ENCODE measurements around the gene CCNL1.
"Not testable (repeated sequence)": the region's sequence is repeated elsewhere in the genome, so short reads cannot be mapped to it uniquely, and the experiment has no call there.

The CCNL1 gene

DNA sequence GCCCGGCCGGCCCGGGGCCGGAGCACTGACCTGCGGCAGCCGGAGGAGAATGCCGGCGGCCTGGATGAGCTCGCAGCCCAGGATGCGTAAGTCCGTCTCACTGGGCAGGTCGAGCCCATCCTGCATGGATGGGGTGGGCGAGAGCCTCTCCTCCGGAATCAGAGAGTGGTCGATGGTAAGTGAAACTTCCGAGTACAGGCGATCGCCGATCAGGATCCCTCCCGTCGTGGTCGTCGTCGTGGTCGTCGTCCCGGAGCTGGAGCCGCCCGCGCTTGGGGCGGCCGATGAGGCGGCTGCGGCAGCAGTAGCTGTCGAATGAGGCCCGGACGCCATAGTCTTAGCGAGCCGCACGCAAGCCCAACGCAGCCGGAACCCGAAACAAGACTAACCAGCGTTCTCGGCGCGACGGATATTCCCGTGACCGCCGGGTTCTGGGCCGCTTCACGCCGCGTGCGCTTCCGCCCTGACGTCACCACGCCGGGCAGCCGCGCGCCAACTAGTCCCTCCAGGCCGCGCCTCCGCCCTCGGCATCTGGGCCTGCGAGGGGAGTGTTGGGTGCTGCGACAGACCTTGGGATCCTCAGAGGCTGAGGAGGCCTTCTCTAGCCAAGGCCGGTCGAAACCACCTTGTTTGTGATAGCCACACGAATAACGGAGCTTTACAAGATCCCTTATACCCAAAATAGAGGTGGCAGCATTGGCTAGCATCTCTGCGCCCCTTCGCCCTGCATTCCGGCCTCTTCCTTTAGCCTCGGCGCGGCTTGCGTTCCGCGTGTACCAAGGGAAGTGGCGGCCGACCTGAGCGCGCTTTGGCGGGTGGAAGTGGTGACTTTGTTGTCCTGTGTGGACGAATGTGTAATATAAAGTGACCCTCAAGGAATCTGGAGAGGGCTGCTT, at the start of gene CCNL1:
CCNL1 (minus strand) TSS at position 386 of the 896 bp plus-strand sequence; CDS start at position 333, 53 bp downstream.
- peak; percentile 97 for DNase-seq

DNA sequence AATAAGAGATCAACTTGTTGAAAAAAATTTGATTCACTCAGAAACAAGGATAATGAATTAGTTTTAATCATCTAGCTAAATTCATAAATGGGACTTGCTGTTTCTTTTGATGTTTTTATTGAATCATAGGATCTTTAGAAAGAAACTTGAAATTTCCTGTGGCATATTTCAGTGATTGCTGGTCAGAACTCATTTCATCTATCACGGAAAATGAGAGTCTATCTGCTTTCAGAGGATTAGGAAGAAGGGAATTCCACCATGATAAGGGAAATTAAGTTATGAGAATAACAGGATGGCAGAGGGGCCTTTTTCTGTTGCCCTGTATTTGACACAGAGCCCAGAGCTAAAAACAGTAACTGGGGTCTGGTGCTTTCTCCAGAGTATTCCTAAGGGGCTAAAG, 44.9 kb upstream of the CCNL1 start:
- no peak for DNase-seq

DNA sequence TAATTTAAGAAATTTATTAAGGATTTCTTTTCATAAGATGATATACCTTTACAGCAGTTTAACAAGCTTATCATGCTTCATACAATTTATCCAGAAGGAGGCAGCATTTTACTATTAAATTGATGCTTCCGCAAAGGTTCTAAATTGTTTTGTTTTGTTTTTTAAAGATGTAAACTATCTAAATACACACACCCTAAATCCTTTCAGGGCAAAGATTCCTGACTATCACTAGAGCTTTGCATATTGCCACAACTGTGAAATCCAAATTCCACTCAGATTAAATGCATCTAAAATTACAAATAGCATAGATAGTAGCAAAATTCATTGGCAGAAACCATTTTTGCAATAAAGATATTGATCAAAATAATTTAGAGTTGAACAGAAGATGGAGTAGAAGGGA, 44.5 kb upstream of the CCNL1 start:
- DNase-seq = no peak

DNA sequence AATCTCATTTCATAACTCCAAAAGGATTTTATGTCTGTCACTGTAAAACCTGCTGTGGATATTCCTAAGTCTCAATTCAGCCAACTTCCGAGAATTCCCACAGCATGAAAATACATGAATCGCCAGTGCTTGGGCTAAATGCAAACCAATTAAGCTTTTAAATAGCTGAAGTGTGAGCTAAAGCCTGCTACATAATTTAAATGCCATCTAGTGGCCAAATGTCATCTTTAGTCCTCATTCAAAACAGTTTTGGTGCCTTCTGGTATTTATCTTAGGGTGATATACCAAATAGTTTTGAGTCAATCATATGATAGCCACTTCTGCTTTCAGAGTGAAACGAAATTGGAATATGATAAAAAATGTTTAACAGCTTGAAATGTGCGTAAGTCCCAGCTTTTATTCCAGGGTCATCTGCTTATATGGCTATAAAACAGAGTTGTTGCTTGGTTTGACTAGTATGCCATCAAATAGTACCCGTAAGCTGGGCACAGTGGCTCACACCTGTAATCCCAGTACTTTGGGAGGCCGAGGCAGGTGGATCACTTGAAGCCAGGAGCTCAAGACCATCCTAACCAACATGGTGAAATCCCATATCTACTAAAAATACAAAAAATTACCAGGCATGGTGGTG, 41.8 kb upstream of the CCNL1 start:
- DNase-seq = no peak

DNA sequence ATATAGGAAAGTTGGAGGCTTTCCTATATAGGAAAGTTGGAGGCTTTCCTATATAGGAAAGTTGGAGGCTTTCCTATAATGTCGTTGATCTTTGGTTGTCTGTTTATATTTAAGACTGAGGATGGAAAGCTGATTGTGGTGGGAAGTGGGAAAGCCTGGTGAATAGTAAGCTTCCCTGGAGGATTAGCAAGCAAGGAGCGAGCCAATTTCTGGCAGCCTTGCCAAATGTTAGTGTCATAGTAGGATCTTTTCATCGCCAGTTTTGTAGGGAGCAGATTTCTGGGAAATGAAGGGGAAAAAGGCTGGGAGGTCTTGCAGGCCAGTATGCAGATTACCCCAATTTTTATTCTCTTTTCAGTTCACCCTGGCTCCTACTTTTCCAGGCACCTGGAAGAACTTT, 39.9 kb upstream of the CCNL1 start:
- no peak for DNase-seq

DNA sequence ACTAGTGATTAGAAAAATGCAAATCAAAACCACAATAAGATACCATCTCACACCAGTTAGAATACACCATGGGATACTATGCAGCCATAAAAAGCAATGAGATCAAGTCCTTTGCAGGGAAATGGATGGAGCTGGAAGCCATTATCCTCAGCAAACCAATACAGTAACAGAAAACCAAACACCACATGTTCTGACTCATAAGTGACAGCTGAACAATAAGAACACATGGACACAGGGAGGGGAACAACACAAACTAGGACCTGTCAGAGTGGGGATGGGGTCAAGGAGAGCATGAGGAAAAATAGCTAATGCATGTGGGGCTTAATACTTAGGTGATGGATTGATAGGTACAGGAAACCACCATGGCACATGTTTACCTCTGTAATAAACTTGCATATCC, 36.0 kb upstream of the CCNL1 start:
- no peak for DNase-seq

DNA sequence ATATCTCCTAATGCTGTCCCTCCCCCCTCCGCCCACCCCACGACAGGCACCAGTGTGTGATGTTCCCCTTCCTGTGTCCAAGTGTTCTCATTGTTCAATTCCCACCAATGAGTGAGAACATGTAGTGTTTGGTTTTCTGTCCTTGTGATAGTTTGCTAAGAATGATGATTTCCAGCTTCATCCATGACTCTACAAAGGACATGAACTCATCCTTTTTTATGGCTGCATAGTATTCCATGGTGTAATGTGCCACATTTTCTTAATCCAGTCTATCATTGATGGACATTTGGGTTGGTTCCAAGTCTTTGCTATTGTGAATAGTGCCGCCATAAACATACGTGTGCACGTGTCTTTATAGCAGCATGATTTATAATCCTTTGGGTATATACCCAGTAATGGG, 31.2 kb upstream of the CCNL1 start:
- not testable (repeated sequence) for DNase-seq

DNA sequence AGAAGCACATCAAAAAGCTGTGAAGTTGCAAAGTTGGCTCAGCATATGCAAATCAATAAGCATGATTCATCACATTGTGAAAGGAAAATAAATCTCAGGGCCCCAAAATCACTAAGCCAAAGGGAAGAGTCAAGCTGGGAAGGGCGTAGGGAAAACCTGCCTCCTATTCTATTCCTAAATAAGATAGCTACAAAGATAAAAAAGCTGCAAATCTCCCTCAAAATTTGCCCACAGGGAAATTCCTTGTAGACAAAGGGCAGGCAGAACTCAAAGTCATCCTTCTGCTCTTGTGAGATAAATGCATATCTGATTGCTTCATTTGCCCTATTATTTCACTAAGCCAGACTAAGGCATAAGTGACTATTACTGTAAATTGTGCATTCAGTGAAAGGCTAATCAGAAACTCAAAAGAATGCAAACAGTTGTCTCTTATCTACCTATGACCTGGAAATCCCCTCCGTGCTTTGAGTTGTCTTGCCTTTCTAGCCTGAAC, 30.5 kb upstream of the CCNL1 start:
- DNase-seq = no peak

DNA sequence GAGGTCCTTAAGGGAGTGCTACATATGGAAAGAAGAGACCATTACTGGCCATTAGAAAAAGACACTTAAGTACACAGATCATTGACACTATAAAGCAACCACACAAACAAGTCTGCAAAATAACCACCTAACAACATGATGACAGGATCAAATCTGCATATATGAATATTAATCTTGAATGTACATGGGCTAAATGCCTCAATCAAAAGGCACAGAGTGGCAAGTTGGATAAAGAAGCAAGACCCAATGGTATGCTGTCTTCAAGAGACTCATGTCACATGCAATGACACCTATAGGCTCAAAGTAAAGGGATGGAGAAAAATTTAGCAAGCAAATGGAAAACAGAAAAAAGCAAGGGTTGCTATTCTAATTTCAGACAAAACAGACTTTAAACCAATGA, 28.4 kb upstream of the CCNL1 start:
- DNase-seq = no peak

DNA sequence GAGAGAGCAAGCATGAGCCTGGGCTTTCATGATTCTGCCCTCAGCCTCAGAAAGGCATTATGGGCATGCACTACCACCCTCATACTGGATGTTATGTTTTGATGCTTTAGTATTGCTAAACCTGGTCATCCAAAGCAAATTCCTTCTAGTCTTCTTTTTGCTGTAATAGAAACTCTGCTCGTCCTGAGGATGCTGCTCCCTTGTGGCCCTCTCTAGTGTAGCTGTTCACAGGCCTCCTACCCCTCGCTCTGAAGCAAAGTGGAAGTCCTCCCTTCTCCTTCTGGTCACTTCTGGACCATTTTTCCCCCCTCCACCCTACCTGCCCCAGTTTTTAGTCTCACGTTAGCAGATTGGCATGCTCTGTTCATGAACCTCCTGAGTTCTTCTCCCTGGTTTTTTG, 22.9 kb upstream of the CCNL1 start:
- DNase-seq = no peak

DNA sequence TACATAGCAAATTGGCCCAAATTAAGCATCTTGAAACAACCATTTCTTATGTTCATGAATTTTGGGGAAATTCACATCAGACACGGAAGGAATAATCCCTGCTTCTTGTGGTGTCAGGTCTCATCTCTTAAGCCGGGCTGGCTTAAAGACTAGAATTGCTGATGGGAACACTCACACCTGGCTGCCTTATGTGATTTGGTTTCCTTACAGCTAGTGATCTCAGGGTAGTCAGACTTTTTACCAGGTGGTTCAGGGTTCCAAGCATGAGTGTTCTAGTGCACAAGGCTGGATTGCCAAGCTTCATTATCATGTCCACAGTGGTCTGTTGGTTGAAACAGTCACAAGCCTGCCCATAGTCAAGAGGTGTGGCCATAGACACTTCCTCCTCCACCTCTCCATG, 20.3 kb upstream of the CCNL1 start:
- DNase-seq = no peak

DNA sequence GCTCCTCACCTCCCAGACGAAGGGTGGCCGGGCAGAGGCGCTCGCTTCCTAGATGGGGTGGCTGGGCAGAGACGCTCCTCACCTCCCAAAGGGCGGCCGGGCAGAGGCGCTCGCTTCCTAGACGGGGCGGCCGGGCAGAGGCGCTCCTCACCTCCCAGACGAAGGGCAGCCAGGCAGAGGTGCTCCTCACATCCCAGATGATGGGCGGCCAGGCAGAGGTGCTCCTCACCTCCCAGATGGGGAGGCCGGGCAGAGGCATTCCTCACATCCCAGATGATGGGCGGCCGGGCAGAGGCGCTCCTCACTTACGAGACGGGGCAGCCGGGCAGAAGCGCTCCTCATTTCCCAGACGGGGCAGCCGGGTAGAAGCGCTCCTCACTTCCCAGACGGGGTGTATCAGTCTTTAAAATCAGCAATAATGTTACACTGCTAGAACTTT, 19.4 kb upstream of the CCNL1 start:
- DNase-seq = no peak

DNA sequence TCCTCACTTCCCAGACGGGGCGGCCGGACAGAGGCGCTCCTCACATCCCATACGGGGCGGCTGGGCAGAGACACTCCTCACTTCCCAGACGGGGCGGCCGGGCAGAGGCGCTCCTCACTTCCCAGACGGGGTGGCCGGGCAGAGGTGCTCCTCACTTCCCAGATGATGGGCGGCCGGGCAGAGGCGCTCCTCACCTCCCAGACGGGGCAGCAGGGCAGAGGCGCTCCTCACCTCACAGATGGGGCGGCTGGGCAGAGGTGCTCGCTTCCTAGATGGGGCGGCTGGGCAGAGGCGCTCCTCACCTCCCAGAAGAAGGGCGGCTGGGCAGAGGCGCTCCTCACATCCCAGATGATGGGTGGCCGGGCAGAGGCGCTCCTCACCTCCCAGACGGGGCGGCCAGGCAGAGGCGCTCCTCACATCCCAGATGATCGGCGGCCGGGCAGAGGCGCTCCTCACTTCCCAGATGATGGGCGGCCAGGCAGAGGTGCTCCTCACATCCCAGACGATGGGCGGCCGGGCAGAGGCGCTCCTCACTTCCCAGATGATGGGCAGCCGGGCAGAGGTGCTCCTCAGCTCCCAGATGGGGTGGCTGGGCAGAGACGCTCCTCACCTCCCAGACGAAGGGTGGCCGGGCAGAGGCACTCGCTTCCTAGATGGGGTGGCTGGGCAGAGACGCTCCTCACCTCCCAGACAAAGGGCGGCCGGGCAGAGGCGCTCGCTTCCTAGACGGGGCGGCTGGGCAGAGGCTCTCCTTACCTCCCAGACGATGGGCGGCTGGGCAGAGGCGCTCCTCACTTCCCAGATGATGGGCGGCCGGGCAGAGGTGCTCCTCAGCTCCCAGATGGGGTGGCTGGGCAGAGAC, 18.8 kb upstream of the CCNL1 start:
- not testable (repeated sequence) for DNase-seq

DNA sequence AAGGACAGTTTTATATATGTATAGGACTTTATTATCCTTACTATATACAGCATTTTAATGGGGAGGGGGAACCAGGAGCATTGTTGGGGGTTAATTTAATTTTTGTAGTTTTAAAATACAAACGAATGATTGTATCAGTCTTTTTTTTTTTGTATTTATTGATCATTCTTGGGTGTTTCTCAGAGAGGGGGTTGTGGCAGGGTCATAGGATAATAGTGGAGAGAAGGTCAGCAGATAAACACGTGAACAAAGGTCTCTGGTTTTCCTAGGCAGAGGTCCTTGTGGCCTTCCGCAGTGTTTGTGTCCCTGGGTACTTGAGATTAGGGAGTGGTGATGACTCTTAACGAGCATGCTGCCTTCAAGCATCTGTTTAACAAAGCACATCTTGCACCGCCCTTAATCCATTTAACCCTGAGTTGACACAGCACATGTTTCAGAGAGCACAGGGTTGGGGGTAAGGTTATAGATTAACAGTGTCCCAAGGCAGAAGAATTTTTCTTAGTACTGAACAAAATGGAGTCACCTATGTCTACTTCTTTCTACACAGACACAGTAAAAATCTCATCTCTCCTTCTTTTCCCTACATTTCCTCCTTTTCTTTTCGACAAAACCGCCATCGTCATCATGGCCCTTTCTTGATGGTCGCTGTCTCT, 18.0 kb upstream of the CCNL1 start:
- DNase-seq = not testable (repeated sequence)

DNA sequence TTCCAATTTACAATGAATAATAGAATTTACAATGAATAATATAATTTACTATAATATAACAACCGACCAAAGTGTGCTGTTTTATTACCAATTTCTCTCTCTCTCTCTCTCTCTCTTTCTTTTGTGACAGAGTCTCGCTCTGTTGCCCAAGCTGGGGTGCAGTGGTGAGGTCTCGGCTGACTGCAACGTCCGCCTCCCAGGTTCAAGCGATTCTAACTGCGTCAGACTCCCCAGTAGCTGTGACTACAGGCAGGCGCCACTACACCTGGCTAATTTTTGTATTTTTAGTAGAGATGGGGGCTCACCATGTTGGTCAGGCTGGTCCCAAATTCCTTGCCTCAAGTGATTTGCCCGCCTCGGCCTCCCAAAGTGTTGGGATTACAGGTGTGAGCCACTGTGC, 17.0 kb upstream of the CCNL1 start:
- no peak for DNase-seq

DNA sequence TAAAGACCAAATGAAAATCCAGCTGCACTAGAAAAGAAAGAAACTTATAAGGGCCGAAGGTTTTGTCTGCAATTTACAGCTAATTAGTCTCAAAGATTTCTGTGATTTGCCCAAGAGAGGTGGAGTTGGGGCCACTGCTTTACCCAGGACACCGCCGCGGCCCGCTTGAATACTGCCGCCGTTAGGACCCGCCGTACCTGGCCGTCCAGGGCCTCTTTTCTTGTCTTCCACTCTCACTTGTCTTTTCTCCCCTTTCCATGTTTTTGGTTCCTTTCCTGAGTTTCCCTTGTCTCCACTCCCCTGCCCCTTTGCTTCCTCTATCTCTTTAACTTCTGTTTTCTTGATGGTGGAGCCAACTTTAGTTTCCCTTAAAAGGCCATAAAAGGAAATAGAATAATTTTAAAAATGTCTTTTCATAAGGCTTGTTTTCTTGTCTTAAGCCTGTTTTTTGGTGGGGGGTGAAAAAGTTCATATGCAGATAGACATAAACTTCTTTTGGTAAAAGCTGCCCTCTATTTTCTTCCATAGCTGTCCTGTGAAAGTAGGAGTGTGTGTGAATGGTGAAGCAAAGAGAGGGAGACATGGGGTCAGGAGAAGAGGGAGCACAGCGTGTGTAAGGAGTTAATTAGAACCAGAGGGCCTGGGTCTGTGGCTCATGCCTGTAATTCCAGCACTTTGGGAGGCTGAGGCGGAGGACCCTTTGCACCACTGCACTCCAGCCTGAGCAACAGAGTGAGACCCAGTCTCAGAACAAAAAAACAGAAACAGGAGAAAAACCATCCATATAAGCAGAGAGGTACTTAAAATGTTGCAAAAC, 16.0 kb upstream of the CCNL1 start:
- peak; percentile 60 for DNase-seq

DNA sequence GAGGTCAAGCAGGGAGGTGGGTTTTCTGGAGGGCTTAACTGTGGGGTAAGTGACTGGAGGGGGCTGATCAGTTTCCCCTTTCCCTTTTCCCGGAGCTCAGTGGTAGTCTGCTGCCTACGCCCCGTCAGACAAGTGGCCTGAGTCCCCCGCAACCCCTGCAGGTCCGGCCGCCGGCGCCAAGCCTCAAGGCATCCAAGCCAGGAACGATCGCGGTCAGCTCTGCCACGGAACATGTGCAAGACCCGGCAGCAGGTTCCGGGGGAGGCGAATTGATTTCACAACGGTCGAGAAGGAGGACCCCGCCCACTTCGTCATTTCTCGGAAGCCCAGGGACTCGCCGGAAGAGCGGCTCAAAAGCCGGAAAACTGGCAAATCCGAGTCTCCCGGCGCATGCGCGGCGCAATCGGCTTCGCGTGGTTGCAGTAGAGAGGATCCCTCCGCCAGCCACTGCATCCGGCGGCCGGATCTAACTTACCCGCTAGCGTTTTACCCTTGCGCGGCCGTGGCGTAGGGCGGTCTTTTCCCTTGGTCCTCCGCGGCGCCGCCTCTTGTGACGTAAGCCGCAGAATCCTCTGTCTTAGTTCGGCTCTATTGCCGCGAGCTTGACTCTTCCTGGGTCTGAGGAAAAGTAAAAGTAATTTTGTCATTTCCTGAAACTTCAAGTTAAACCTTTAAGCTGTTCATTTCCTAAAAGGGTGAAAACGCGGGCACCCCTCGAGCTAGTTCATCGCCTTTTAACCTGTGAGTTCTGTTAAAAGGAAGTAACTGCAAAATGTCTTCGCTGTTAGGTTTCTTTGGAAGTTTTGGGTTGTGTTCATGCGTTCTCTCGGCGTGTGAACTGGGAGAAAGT, 14.9 kb upstream of the CCNL1 start:
- peak; percentile 100 for DNase-seq

DNA sequence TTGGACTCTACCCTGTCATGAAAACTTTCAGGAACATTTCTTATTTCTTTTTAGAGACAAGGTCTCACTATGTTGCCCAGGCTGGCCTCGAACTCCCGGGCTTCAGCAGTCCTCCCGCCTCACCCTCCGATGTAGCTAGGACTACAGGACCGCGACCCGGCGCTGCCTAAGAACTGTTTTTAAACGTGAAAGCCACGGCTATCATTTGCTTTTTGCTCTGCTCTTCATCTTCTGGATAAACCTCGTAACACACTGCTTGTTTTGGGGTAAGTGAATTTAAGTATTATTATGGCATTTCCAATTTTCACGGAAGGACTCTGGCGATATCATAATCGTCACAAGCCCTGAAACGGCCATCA, 14.3 kb upstream of the CCNL1 start:
- peak; percentile 57 for DNase-seq

DNA sequence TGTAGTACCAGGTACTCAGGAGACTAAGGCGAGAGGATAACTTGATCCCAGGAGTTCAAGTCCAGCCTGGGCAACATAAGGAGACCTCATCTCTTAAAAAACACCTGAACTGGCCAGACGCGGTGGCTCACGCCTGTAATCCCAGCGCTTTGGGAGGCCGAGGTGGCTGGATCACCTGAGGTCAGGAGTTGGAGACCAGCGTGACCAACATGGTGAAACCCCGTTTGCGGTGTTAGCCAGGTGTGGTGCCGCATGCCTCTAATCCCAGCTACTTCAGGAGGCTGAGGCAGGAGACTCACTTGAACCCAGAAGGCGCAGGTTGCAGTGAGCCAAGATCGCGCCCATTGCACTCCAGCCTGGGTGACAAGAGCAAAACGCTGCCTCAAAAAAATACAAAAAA, 13.4 kb upstream of the CCNL1 start:
- DNase-seq = not testable (repeated sequence)

DNA sequence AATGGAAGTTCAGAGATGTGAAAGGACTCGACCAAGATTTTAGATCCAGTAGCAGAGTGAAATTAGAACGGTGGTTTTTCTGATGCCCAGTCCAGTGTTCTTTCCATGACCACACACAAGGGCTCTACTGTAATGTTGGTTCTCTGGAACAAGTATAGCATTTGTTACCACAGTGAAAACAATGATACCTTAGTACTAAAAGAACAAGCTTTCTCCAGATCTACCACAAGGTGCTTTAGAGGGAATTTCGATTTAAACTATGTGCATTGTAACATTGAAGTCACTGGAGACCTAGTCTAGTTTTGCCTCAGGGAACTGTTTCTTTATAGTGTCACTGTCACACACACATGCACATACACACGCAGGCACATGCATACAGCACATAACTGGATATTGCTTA, 12.8 kb upstream of the CCNL1 start:
- no peak for DNase-seq

DNA sequence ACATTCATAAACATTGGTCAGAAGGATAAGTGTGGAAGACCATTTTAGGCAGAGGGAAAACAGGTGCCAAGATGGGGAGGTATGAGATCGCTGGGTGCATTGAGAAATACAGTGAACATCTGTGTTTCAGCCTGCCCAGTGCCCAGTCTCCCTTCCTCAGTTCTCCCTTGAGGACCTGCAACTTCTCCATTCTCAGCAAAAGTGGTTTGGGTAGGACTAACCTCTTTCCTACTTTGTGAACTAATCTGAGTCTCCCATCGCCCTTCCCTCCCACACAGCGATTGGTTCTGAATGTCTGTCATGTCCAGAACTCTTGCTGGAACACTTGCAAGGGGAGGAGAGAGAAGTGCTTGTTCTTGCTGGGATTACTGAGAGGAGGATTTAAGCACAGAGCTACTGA, 10.9 kb upstream of the CCNL1 start:
- no peak for DNase-seq

All from right hindlimb (tissue), 1 donor.